ENCODE measurements around the gene PHEX. TPM values are rescaled to one million over a fixed set of nuclear protein-coding genes. Genes with fewer than 3 reads are reported as not detected.

PHEX gene
- total RNA-seq, 1 experiment from 2014 or later: 0.27 TPM

DNA sequence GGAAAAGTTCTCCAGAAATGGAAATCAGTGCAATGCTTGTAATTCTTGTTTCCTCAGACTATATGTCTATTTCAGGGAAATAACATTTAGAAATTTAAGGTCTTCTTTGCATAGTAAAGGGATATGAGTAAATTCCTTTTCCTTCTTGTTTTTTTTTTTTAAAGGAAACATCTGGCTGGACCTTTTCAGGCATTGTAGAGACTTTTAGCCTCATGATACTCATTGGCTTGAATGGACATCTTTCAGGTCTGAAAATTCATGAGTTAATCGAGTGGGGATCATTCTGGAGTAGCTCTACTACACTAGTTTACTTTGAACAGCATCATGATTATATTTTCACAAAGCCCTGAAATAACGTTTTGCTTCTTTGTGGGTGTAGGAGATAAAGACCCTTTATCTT lies 152.0 kb downstream of the PHEX start (continued):
- TF ChIP-seq EZH2phosphoT487 (IDR thresholded peaks at IDR 0.05; ENCODE audit: borderline replicate concordance): no peak
- TF ChIP-seq, protein P1, sequence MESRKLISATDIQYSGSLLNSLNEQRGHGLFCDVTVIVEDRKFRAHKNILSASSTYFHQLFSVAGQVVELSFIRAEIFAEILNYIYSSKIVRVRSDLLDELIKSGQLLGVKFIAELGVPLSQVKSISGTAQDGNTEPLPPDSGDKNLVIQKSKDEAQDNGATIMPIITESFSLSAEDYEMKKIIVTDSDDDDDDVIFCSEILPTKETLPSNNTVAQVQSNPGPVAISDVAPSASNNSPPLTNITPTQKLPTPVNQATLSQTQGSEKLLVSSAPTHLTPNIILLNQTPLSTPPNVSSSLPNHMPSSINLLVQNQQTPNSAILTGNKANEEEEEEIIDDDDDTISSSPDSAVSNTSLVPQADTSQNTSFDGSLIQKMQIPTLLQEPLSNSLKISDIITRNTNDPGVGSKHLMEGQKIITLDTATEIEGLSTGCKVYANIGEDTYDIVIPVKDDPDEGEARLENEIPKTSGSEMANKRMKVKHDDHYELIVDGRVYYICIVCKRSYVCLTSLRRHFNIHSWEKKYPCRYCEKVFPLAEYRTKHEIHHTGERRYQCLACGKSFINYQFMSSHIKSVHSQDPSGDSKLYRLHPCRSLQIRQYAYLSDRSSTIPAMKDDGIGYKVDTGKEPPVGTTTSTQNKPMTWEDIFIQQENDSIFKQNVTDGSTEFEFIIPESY (IDR thresholded peaks at IDR 0.05; ENCODE audit: extremely low read depth, insufficient replicate concordance, low read length): no peak

DNA sequence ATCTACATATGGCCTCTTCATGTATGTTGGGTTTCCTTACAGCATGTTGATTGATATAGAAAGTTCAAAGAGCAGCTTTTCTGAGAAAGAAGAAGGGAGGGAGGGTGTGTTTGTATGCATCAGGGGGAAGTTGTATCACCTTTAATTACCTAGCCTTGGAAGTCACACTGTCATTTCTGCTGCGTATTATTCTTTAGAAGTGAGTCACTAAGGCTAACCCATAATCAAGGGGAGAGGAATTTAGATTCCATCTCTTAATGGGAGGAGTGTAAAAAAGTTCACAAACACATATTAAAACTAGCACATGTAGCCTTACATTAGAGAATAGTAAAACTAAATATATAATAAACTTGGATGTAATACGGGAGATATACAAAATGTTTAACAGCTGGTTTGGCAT lies 154.0 kb downstream of the PHEX start:
- Histone ChIP-seq H3K9me3 (ENCODE audit: control insufficient read depth in 1 of 2, insufficient read depth in 1 of 2, low read depth in 1 of 2, low read length in 2 of 2) (no peaks in the 10 kb centered on the region), H3K27ac (ENCODE audit: low read depth, low read length) (no peak overlapping the region), H4K20me1 (ENCODE audit: insufficient read depth) (no peaks in the 10 kb centered on the region), H3K79me2 (ENCODE audit: insufficient read depth, low read length) (no peaks in the 10 kb centered on the region), H3K4me2 (ENCODE audit: low read length) (no peak overlapping the region), H3K9ac (ENCODE audit: low read length) (no peak overlapping the region), H3K36me3 (ENCODE audit: control insufficient read depth in 1 of 2, insufficient read depth in 2 of 2, low read length in 2 of 2) (no peaks in the 10 kb centered on the region), H2AFZ (ENCODE audit: low read depth, low read length, poor library complexity, severe bottlenecking) (no peak overlapping the region), H3K27me3 (ENCODE audit: insufficient read depth, low read length) (no peaks in the 10 kb centered on the region), H3K4me1 (ENCODE audit: control insufficient read depth in 1 of 2, insufficient read depth in 2 of 2, low read length in 2 of 2) (peaks cover 0 to 7% of the 10 kb centered on the region in 2 experiments; a peak in 1 of 4 replicates), H3K4me3 (replicated peaks in 1 of 2; ENCODE audit: low read depth in 1 of 2, low read length in 2 of 2) (no peak overlapping the region), H3K9me2 (ENCODE audit: insufficient read depth) (no peaks in the 10 kb centered on the region)
- ChIA-PET CTCF (no interaction called here), RAD21 (ENCODE audit: low non-redundant PET in 1 of 2, low total read pairs in 2 of 2, uncharacterized antibody in 2 of 2, unreplicated experiment in 2 of 2) (no interaction called here), POLR2A (no interaction called here)
- no peak for ATAC-seq
- intact Hi-C loops (cut with micrococcal nuclease): no loop called here
- no TSS peak for BruUV-seq (replicated peaks)
- no peak for DNase-seq (ENCODE audit: low read depth, low spot score)
- TF ChIP-seq RAD21 (IDR thresholded peaks at IDR 0.05; ENCODE audit: low read depth) (no peak), FOSL1 (IDR thresholded peaks at IDR 0.05; ENCODE audit: low read depth) (no peak), EZH2 (IDR thresholded peaks at IDR 0.05) (no peak), POLR2A (IDR thresholded peaks at IDR 0.05; ENCODE audit: borderline replicate concordance, extremely low read depth, insufficient read depth, insufficient read length) (no peak), JUND (IDR thresholded peaks at IDR 0.05) (no peak), CBX3 (IDR thresholded peaks at IDR 0.05; ENCODE audit: low read depth) (no peak), CEBPB (IDR thresholded peaks at IDR 0.05; ENCODE audit: low read depth) (no peak), EGR1 (IDR thresholded peaks at IDR 0.05; ENCODE audit: low read depth) (no peak), SRF (IDR thresholded peaks at IDR 0.05; ENCODE audit: low read depth) (no peak), ZNF274 (IDR thresholded peaks at IDR 0.05; ENCODE audit: low read depth, low read length) (no peak), POLR2AphosphoS5 (IDR thresholded peaks at IDR 0.05; ENCODE audit: low read depth, low read length) (no peak), ELF1 (IDR thresholded peaks at IDR 0.05; ENCODE audit: borderline replicate concordance, low read depth) (no peak), YY1 (IDR thresholded peaks at IDR 0.05; ENCODE audit: extremely low read depth, insufficient replicate concordance, low read depth, low read length) (no peak), ZFX (IDR thresholded peaks at IDR 0.05) (no peak), TCF7L2 (IDR thresholded peaks at IDR 0.05; ENCODE audit: borderline replicate concordance, extremely low read depth, insufficient read depth, insufficient read length) (no peak)
- TF ChIP-seq, protein P2, sequence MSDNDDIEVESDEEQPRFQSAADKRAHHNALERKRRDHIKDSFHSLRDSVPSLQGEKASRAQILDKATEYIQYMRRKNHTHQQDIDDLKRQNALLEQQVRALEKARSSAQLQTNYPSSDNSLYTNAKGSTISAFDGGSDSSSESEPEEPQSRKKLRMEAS (IDR thresholded peaks at IDR 0.05): no peak
- TF ChIP-seq, protein P3, sequence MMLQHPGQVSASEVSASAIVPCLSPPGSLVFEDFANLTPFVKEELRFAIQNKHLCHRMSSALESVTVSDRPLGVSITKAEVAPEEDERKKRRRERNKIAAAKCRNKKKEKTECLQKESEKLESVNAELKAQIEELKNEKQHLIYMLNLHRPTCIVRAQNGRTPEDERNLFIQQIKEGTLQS (IDR thresholded peaks at IDR 0.05): no peak
- TF ChIP-seq, protein P1 (IDR thresholded peaks at IDR 0.05; ENCODE audit: extremely low read depth, insufficient replicate concordance, low read length): no peak
- TF ChIP-seq, protein P4, sequence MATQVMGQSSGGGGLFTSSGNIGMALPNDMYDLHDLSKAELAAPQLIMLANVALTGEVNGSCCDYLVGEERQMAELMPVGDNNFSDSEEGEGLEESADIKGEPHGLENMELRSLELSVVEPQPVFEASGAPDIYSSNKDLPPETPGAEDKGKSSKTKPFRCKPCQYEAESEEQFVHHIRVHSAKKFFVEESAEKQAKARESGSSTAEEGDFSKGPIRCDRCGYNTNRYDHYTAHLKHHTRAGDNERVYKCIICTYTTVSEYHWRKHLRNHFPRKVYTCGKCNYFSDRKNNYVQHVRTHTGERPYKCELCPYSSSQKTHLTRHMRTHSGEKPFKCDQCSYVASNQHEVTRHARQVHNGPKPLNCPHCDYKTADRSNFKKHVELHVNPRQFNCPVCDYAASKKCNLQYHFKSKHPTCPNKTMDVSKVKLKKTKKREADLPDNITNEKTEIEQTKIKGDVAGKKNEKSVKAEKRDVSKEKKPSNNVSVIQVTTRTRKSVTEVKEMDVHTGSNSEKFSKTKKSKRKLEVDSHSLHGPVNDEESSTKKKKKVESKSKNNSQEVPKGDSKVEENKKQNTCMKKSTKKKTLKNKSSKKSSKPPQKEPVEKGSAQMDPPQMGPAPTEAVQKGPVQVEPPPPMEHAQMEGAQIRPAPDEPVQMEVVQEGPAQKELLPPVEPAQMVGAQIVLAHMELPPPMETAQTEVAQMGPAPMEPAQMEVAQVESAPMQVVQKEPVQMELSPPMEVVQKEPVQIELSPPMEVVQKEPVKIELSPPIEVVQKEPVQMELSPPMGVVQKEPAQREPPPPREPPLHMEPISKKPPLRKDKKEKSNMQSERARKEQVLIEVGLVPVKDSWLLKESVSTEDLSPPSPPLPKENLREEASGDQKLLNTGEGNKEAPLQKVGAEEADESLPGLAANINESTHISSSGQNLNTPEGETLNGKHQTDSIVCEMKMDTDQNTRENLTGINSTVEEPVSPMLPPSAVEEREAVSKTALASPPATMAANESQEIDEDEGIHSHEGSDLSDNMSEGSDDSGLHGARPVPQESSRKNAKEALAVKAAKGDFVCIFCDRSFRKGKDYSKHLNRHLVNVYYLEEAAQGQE (IDR thresholded peaks at IDR 0.05; ENCODE audit: low read depth): no peak

Data from HCT116 (cell line).